OCI-LY1 (cell line): Measurements from ENCODE around the gene ZFHX3.

Experiments used
- H2AFZ ChIP-seq: fragments of 200-600 bp; sonication (generic), shearing (Covaris generic); 2 replicates; pipeline ENCODE4 v1.6.0; 2014; ENCODE audit warnings: antibody characterized with exemption, mild to moderate bottlenecking, low read length
- H3F3A ChIP-seq: fragments of 200-600 bp; sonication (generic), shearing (Covaris generic); 2 replicates; pipeline ENCODE4 v1.6.0; 2014; ENCODE audit warnings: mild to moderate bottlenecking, antibody characterized with exemption, low read length, moderate library complexity; ENCODE audit not compliant: insufficient read depth
- H3K27ac ChIP-seq: fragments of 200-600 bp; sonication (generic); 2 replicates; pipeline ENCODE4 v1.5.1; 2014; ENCODE audit warnings: low read length, mixed run types, mild to moderate bottlenecking, low read depth; ENCODE audit not compliant: poor library complexity, severe bottlenecking
- H3K27me3 ChIP-seq: fragments of 200-600 bp; sonication (generic); 2 replicates; pipeline ENCODE4 v1.6.0; 2014; ENCODE audit warnings: antibody characterized with exemption, mild to moderate bottlenecking, low read length, moderate library complexity; ENCODE audit not compliant: insufficient read depth
- H3K36me3 ChIP-seq: fragments of 200-600 bp; sonication (generic); 2 replicates; pipeline ENCODE4 v1.6.1; 2014; ENCODE audit warnings: mild to moderate bottlenecking, antibody characterized with exemption, low read length, moderate library complexity, mixed read lengths; ENCODE audit not compliant: insufficient read depth
- H3K4me1 ChIP-seq: fragments of 200-600 bp; sonication (generic); 2 replicates; pipeline ENCODE4 v1.5.1; 2014; ENCODE audit warnings: mild to moderate bottlenecking, low read length, moderate library complexity; ENCODE audit not compliant: insufficient read depth, severe bottlenecking
- H3K4me2 ChIP-seq: fragments of 200-600 bp; sonication (generic), shearing (Covaris generic); 2 replicates; pipeline ENCODE4 v1.6.1; 2014; ENCODE audit warnings: low read length
- H3K4me3 ChIP-seq: fragments of 200-600 bp; sonication (generic); 2 replicates; pipeline ENCODE4 v1.5.1; 2014; ENCODE audit warnings: low read length, low read depth, mild to moderate bottlenecking, mixed read lengths; ENCODE audit not compliant: poor library complexity, severe bottlenecking
- H3K79me2 ChIP-seq: fragments of 200-600 bp; shearing (Covaris generic); 2 replicates; pipeline ENCODE4 v1.6.1; 2016; ENCODE audit warnings: mixed run types, low read length, mixed read lengths; ENCODE audit not compliant: insufficient read depth
- H3K9ac ChIP-seq: fragments of 200-600 bp; sonication (generic), shearing (Covaris generic); 2 replicates; pipeline ENCODE4 v1.6.1; 2014; ENCODE audit warnings: mild to moderate bottlenecking, low read length, mixed read lengths
- H3K9me2 ChIP-seq: fragments of 200-600 bp; sonication (generic), shearing (Covaris generic); 2 replicates; pipeline ENCODE4 v1.6.1; 2014; ENCODE audit warnings: low read depth, mild to moderate bottlenecking, low read length, mixed read lengths
- H3K9me3 ChIP-seq: fragments of 200-600 bp; shearing (Covaris generic); 2 replicates; pipeline ENCODE4 v1.6.1; 2014; ENCODE audit warnings: low read length, mixed read lengths
- H4K20me1 ChIP-seq: fragments of 200-600 bp; sonication (generic), shearing (Covaris generic); 2 replicates; pipeline ENCODE4 v1.6.0; 2016; ENCODE audit warnings: mild to moderate bottlenecking, low read length; ENCODE audit not compliant: insufficient read depth
- EZH2 ChIP-seq: fragments of 200-600 bp; sonication (generic), shearing (Covaris generic); IDR thresholded peaks from 2 replicates; pipeline ENCODE4 v1.8.0; 2017; ENCODE audit warnings: borderline replicate concordance, mixed run types, mild to moderate bottlenecking, antibody characterized with exemption, low read length, moderate library complexity, mixed read lengths
- TF ChIP-seq, protein P1 (sequence below): fragments of 200-600 bp; sonication (generic), shearing (Covaris generic); IDR thresholded peaks from 2 replicates; pipeline ENCODE4 v1.5.1; 2017; ENCODE audit warnings: mild to moderate bottlenecking, antibody characterized with exemption, low read length, moderate library complexity, mixed read lengths

Gene ZFHX3

DNA sequence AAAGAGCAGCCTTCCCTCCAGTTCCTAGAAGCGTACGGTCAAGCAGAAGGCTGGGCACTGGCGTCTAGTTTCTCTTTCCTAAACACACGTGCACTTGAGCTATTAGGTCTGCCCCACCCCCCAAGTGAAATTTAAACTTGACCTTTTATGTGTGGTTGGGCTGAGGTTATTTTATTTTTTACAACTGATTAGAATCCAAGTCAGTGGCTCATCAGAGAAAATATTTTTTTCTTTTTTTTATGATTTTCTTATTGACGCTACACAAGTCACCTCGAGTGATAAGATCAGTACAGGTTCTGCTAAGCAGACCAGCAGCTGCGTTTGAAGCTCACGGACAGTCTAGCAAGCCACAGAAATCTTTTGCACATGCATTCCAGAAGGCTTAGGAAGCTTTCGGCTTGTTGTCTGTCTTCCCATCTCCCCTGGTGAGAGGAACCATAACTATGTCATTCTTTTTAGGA, 95.1 kb downstream of the ZFHX3 start:
- H3K4me2 ChIP-seq, result no peak overlapping the region
- H2AFZ ChIP-seq, result no peak overlapping the region
- H3K9me3 ChIP-seq, result no peaks in the 10 kb centered on the region
- no peak overlapping the region for H3K27ac ChIP-seq
- no peaks in the 10 kb centered on the region for H3K36me3 ChIP-seq
- H3F3A ChIP-seq, result no peaks in the 10 kb centered on the region
- H3K27me3 ChIP-seq, result no peaks in the 10 kb centered on the region
- no peak overlapping the region for H3K9ac ChIP-seq
- no peaks in the 10 kb centered on the region for H3K4me1 ChIP-seq
- no peaks in the 10 kb centered on the region for H3K9me2 ChIP-seq
- no peaks in the 10 kb centered on the region for H4K20me1 ChIP-seq
- no peak overlapping the region for H3K4me3 ChIP-seq
- no peak for TF ChIP-seq EZH2
- TF ChIP-seq, protein P1, sequence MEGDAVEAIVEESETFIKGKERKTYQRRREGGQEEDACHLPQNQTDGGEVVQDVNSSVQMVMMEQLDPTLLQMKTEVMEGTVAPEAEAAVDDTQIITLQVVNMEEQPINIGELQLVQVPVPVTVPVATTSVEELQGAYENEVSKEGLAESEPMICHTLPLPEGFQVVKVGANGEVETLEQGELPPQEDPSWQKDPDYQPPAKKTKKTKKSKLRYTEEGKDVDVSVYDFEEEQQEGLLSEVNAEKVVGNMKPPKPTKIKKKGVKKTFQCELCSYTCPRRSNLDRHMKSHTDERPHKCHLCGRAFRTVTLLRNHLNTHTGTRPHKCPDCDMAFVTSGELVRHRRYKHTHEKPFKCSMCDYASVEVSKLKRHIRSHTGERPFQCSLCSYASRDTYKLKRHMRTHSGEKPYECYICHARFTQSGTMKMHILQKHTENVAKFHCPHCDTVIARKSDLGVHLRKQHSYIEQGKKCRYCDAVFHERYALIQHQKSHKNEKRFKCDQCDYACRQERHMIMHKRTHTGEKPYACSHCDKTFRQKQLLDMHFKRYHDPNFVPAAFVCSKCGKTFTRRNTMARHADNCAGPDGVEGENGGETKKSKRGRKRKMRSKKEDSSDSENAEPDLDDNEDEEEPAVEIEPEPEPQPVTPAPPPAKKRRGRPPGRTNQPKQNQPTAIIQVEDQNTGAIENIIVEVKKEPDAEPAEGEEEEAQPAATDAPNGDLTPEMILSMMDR, result no peak
- H3K79me2 ChIP-seq, result no peaks in the 10 kb centered on the region

DNA sequence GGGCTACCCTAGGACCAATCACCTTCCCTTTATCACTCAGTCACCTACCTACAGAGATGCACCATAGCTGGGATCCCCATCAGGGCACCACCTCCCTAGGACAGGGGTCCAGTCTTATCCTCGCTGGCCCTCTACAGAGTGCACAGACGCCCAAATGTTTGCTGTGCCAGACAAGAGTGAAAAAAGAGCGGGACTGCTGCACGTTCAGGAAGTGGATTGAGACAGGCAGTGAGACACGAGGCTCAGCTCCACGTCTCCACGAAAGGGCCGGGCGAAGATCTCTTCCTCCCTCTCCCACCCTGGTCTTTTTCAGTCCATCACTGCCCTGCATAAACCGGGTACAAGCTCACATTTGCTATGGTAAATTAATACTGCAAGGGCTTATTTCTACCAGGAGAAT, 95.5 kb downstream of the ZFHX3 start:
- no peaks in the 10 kb centered on the region for H3K36me3 ChIP-seq
- no peaks in the 10 kb centered on the region for H3K79me2 ChIP-seq
- no peak for TF ChIP-seq EZH2
- TF ChIP-seq, protein P1, result no peak
- no peaks in the 10 kb centered on the region for H4K20me1 ChIP-seq
- H3K4me2 ChIP-seq, result no peak overlapping the region
- H3K4me1 ChIP-seq, result no peaks in the 10 kb centered on the region
- no peak overlapping the region for H3K4me3 ChIP-seq
- no peaks in the 10 kb centered on the region for H3F3A ChIP-seq
- H3K27ac ChIP-seq, result no peak overlapping the region
- no peak overlapping the region for H2AFZ ChIP-seq
- no peaks in the 10 kb centered on the region for H3K9me3 ChIP-seq
- no peaks in the 10 kb centered on the region for H3K27me3 ChIP-seq
- no peak overlapping the region for H3K9ac ChIP-seq
- no peaks in the 10 kb centered on the region for H3K9me2 ChIP-seq

DNA sequence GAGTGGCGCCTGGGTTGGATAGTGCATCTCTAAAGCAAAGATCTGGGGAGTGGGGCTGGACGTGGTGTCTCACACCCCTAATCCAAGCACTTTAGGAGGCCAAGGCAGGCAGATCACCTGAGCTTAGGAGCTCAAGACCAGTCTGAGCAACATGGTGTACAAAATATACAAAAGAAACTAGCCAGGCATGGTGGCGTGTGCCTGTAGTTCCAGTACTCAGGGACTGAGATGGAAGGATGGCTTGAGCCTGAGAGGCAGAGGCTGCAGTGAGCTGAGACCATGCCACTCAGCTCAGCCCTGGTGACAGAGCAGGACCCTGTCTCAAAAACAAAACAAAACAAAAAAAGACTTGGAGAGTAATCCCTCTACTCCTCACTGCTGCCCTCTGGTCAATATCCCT, 96.0 kb downstream of the ZFHX3 start:
- Histone ChIP-seq H3K9me2 (no peaks in the 10 kb centered on the region), H4K20me1 (no peaks in the 10 kb centered on the region), H3K79me2 (no peaks in the 10 kb centered on the region), H3K4me2 (no peak overlapping the region), H3K27ac (no peak overlapping the region), H3K4me1 (no peaks in the 10 kb centered on the region), H3K4me3 (no peak overlapping the region), H3K27me3 (no peaks in the 10 kb centered on the region), H3K9me3 (no peaks in the 10 kb centered on the region), H3K36me3 (no peaks in the 10 kb centered on the region), H2AFZ (no peak overlapping the region), H3F3A (no peaks in the 10 kb centered on the region), H3K9ac (no peak overlapping the region)
- TF ChIP-seq, protein P1, result no peak
- no peak for TF ChIP-seq EZH2
